Mesodermal cell (in vitro differentiated cells): Measurements from ENCODE around the gene TCAP.

ENCODE experiments used
- H3K27ac ChIP-seq: 2 replicates; pipeline ENCODE4 v1.7.0; 2013; ENCODE audit warnings: mild to moderate bottlenecking, low read depth, low read length, moderate library complexity; ENCODE audit not compliant: severe bottlenecking
- H3K36me3 ChIP-seq: 2 replicates; pipeline ENCODE4 v1.7.1; 2013; ENCODE audit warnings: mild to moderate bottlenecking, low read length, moderate library complexity; ENCODE audit not compliant: control insufficient read depth, insufficient read depth
- H3K4me1 ChIP-seq: one replicate; pipeline ENCODE4 v1.7.1; 2013; ENCODE audit warnings: mild to moderate bottlenecking, low read length; ENCODE audit not compliant: insufficient read depth, control insufficient read depth, poor library complexity, severe bottlenecking
- H3K4me3 ChIP-seq: 2 replicates; pipeline ENCODE4 v1.7.0; 2013; ENCODE audit warnings: low read length, control low read depth, mild to moderate bottlenecking; ENCODE audit not compliant: insufficient read depth, poor library complexity, severe bottlenecking; ENCODE audit errors: extremely low read depth
- H3K9me3 ChIP-seq: 2 replicates; pipeline ENCODE4 v1.7.1; 2013; ENCODE audit warnings: mild to moderate bottlenecking, low read length, moderate library complexity; ENCODE audit not compliant: control insufficient read depth
- WGBS, 2 experiments: methylation state at CpG; one replicate each; pipeline ENCODE4 v1.1.5; 2013; ENCODE audit warnings: missing lambda C conversion rate in 2 of 2; ENCODE audit not compliant: insufficient coverage in 2 of 2; 5-methylcytosine and 5-hydroxymethylcytosine counted together

TCAP gene

GRCh38 chr17:39639566-39640458 lies 25.3 kb upstream of the TCAP start:
- Histone ChIP-seq H3K36me3 (peaks cover 5% of the 10 kb centered on the region), H3K27ac (no peak overlapping the region), H3K4me1 (peaks cover 36% of the 10 kb centered on the region), H3K9me3 (no peaks in the 10 kb centered on the region), H3K4me3 (no peak overlapping the region)
- WGBS, 2 experiments, result 82 to 87% methylated on average over 9 to 11 of the region's 11 CpGs

DNA sequence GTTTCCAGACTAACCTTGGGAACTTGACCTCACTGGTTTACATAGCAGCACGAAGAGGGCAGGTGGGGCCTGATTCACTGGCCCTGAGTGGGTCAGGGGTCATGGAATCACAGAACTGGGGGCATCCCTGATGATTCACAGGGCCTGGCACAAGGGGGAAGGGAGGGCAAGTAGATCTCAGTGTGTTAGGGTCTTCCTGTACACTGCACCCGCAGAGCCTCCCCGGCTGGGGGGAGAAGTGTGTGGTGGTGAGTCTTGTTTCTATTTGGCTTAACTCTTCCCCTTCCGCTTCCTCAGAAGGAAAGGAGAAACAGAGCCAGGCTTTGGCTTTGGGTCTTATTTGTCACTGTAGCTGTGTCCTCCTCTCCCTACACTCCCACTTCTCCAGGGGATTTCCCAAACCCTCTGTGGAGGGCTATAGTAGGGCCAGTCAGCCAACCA lies 24.5 kb upstream of the TCAP start:
- Histone ChIP-seq H3K27ac (no peak overlapping the region), H3K4me3 (no peak overlapping the region), H3K9me3 (no peaks in the 10 kb centered on the region), H3K36me3 (peaks cover 5% of the 10 kb centered on the region), H3K4me1 (peaks cover 41% of the 10 kb centered on the region)
- WGBS, 2 experiments, result 63 to 75% methylated on average over 1 of the region's 4 CpGs

DNA sequence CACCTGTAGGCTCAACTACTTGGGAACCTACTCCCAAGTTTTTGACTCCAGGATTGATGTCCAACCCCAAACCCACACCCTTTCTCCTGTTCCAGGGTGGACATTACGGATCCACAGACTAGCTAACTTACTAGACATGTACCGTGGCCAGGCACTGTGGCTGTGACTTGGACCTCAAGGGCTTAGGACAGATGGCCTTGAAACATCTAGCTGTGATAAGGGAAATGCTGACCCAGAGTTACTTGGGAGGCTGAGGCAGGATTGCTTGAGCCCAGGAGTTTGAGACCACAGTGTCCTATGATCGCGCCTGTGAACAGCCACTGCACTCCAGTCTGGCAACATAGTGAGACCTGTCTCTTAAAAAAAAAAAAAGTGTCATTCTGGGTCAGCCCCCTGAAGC lies 24.1 kb upstream of the TCAP start:
- peaks cover 41% of the 10 kb centered on the region for H3K4me1 ChIP-seq
- no peaks in the 10 kb centered on the region for H3K9me3 ChIP-seq
- 91 to 93% methylated on average over 4 of the region's 4 CpGs for WGBS, 2 experiments
- H3K27ac ChIP-seq, result no peak overlapping the region
- no peak overlapping the region for H3K4me3 ChIP-seq
- peaks cover 5% of the 10 kb centered on the region for H3K36me3 ChIP-seq

- H3K4me1 ChIP-seq, result peaks cover 37% of the 10 kb centered on the region
- no peak overlapping the region for H3K4me3 ChIP-seq
- H3K36me3 ChIP-seq, result peaks cover 5% of the 10 kb centered on the region
- H3K9me3 ChIP-seq, result no peaks in the 10 kb centered on the region
- no peak overlapping the region for H3K27ac ChIP-seq
- 91 to 94% methylated on average over 5 of the region's 7 CpGs for WGBS, 2 experiments
Observed at GRCh38 chr17:39641883-39642282, 23.3 kb upstream of the TCAP start.

DNA sequence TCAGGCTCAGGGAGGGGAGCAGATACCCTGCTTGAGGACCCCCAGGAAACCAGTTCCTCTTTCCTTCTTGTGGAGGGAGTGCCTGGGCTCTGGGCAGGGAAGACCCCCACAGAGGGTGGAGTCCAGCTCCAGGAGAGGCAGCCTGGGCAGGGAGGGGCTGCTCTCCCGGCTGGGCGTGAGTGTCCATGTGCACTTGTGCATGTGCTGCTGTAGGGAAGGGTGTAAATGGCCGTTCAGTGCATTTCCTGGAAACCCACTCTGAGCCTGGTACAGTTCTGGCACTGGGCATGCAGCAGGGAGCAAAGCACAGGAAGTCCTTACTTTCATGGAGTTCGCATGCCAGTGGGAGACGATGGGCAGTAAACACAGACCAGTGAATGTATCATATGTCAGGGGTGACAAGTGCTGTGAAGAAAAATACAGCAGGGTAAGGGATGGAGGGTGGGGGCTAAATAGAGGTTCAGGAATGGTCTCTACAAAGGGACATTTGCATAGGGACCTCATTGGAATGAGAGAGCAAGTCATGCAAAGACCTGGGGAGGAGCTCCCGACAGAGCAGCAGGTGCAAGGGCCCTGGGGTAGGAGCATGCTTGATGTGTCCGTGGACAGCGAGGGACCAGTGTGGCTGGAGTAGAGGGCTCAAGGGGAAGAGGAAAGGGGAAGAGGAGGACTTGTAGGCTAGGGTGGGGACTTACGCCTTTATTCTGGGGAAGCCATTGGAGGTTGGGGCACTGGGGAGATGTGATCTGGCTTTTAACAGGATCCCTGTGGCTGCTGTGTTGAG lies 22.7 kb upstream of the TCAP start:
- 94 to 96% methylated on average over 7 to 9 of the region's 9 CpGs for WGBS, 2 experiments
- H3K9me3 ChIP-seq, result no peaks in the 10 kb centered on the region
- H3K27ac ChIP-seq, result no peak overlapping the region
- H3K4me1 ChIP-seq, result peaks cover 37% of the 10 kb centered on the region
- H3K4me3 ChIP-seq, result no peak overlapping the region
- H3K36me3 ChIP-seq, result peaks cover 6% of the 10 kb centered on the region

- no peak overlapping the region for H3K27ac ChIP-seq
- no peaks in the 10 kb centered on the region for H3K9me3 ChIP-seq
- peaks cover 37% of the 10 kb centered on the region for H3K4me1 ChIP-seq
- 81 to 88% methylated on average over 2 to 4 of the region's 4 CpGs for WGBS, 2 experiments
- no peak overlapping the region for H3K4me3 ChIP-seq
- H3K36me3 ChIP-seq, result peaks cover 8% of the 10 kb centered on the region
Observed at GRCh38 chr17:39643271-39643670, 21.9 kb upstream of the TCAP start.

- Histone ChIP-seq H3K4me1 (peaks cover 36% of the 10 kb centered on the region), H3K27ac (no peak overlapping the region), H3K9me3 (no peaks in the 10 kb centered on the region), H3K4me3 (no peak overlapping the region), H3K36me3 (peaks cover 4% of the 10 kb centered on the region)
- WGBS, 2 experiments, result 74 to 80% methylated on average over 3 to 4 of the region's 5 CpGs
Observed at GRCh38 chr17:39647256-39647655, 17.9 kb upstream of the TCAP start.

- H3K4me3 ChIP-seq, result no peak overlapping the region
- peaks cover 35% of the 10 kb centered on the region for H3K4me1 ChIP-seq
- no peak overlapping the region for H3K27ac ChIP-seq
- WGBS, 2 experiments, result 94 to 95% methylated on average over 6 to 9 of the region's 15 CpGs
- H3K9me3 ChIP-seq, result no peaks in the 10 kb centered on the region
- H3K36me3 ChIP-seq, result peaks cover 7% of the 10 kb centered on the region
Observed at GRCh38 chr17:39648616-39649366, 16.4 kb upstream of the TCAP start.

DNA sequence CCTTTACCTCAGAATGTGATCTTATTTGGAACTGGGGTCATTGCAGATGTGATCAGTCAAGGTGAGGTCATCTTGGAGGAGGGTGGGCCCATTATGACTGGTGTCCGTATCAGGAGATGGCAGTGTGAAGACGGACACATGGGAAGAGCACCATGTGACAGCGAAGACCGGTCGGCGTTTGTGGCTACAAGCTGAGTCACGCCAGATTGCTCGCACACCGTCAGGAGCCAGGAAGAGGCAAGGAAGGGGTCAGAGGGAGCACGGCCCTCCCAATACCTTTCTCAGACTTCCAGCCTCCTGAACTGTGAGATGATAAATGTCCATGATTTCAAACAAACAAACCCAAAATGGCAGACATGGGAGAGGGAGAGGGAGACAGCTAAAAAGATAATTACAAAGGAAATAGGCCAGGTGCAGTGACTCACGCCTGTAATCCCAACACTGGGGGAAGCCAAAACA lies 15.0 kb upstream of the TCAP start:
- Histone ChIP-seq H3K4me3 (no peak overlapping the region), H3K27ac (no peak overlapping the region), H3K36me3 (peaks cover 19% of the 10 kb centered on the region), H3K9me3 (no peaks in the 10 kb centered on the region), H3K4me1 (peaks cover 27% of the 10 kb centered on the region)
- 76 to 96% methylated on average over 3 to 10 of the region's 11 CpGs for WGBS, 2 experiments

- Histone ChIP-seq H3K9me3 (no peaks in the 10 kb centered on the region), H3K4me1 (peaks cover 25% of the 10 kb centered on the region), H3K36me3 (peaks cover 24% of the 10 kb centered on the region), H3K27ac (peak overlapping the region; percentile 75), H3K4me3 (no peak overlapping the region)
- WGBS, 2 experiments, result 88 to 91% methylated on average over 3 to 7 of the region's 8 CpGs
Observed at GRCh38 chr17:39651923-39652586, 13.1 kb upstream of the TCAP start.
